ENCODE data around the gene NOA1.
"Not testable (repeated sequence)": the region's sequence is repeated elsewhere in the genome, so short reads cannot be mapped to it uniquely, and the experiment has no call there.

The NOA1 gene

DNA sequence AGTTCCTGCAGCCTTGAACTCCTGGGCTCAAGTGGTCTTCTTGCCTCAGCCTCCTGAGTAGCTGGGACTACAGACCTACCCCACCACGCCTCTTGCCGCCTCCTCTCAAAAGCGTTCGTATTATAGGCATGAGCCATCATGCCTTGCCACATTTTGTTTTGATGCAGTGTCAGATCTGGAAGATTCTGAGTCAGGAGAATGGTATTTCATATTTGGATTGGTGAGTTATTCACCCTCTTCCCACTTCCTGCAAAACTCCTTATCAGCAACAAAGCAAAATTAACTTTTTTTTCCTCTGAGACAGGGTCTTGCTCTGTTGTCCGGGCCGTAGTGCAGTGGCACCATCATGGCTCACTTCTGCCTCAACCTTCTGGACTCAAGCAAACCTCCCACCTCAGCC lies 40.1 kb downstream of the NOA1 start:
- TF ChIP-seq CTCF (IDR thresholded peaks at IDR 0.05): no peak
- Histone ChIP-seq H3K27ac (no peak overlapping the region), H3K4me3 (no peak overlapping the region)
- DNase-seq (ENCODE audit: low spot score): no peak

DNA sequence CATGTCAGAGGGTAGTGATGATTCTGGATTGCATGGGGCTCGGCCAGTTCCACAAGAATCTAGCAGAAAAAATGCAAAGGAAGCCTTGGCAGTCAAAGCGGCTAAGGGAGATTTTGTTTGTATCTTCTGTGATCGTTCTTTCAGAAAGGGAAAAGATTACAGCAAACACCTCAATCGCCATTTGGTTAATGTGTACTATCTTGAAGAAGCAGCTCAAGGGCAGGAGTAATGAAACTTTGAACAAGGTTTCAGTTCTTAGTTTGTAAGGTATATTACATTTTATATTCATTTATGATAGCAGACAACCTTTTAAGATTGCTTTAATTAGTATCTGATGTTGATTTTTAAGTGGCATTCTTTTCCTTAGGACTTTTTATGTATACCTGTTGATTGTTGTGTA lies 45.5 kb downstream of the NOA1 start:
- Histone ChIP-seq H3K4me3 (no peak overlapping the region), H3K27ac (no peak overlapping the region)
- no peak for DNase-seq (ENCODE audit: low spot score)
- no peak for TF ChIP-seq CTCF (IDR thresholded peaks at IDR 0.05)

DNA sequence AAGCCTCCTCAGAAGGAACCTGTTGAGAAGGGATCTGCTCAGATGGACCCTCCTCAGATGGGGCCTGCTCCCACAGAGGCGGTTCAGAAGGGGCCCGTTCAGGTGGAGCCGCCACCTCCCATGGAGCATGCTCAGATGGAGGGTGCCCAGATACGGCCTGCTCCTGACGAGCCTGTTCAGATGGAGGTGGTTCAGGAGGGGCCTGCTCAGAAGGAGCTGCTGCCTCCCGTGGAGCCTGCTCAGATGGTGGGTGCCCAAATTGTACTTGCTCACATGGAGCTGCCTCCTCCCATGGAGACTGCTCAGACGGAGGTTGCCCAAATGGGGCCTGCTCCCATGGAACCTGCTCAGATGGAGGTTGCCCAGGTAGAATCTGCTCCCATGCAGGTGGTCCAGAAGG lies 46.8 kb downstream of the NOA1 start:
- no peak for TF ChIP-seq CTCF (IDR thresholded peaks at IDR 0.05)
- no peak overlapping the region for H3K4me3 ChIP-seq
- H3K27ac ChIP-seq: no peak overlapping the region
- no peak for DNase-seq (ENCODE audit: low spot score)

- no peak for DNase-seq (ENCODE audit: low spot score)
- no peak for TF ChIP-seq CTCF (IDR thresholded peaks at IDR 0.05)
- no peak overlapping the region for H3K4me3 ChIP-seq
Measured at GRCh38 chr4:56927196-56927595, 50.2 kb downstream of the NOA1 start.

GRCh38 chr4:56914977-56915376 lies 62.4 kb downstream of the NOA1 start:
- not testable (repeated sequence) for H3K27ac ChIP-seq; DNase-seq (ENCODE audit: low spot score); H3K4me3 ChIP-seq

More at GRCh38 chr4:56927196-56927595, 50.2 kb downstream of the NOA1 start:
- no peak overlapping the region for H3K27ac ChIP-seq

DNA sequence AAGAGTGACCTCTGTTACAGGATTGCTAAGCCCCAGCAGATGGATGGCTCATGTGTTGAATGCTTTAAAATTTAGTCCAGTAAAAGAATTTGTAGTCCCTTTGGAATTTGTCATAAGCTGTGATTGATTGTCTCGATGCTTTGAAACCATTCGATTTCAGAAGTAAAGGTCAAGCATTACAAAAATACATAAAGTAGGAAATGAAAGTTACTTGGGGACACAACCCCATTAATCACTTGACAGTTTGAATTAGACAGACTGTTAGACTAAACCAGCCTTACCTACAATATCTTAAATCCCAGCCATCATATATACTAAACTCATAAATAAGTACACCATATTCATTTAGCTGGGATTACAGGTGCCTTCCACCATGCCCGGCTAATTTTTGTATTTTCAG lies 63.1 kb downstream of the NOA1 start:
- no peak overlapping the region for H3K27ac ChIP-seq
- TF ChIP-seq CTCF (IDR thresholded peaks at IDR 0.05): no peak
- DNase-seq (ENCODE audit: low spot score): no peak
- no peak overlapping the region for H3K4me3 ChIP-seq
